Stimulated activated CD4-positive, alpha-beta T cell treated with anti-CD3 and anti-CD28 coated beads, Interleukin-15, amount 100 ng/mL, for 24 hours (primary cell): Measurements from ENCODE around the gene MRPL21.

Experiments
- DNase-seq: peaks from one replicate; pipeline ENCODE4 v3.0.0-alpha.2; 2020

Gene MRPL21

GRCh38 chr11:68903288-68904247 is at the start of gene MRPL21, which contains the start of gene IGHMBP2:
Gene MRPL21, minus strand, starts transcription at chr11:68903832. Its CDS starts 22 bp downstream, at chr11:68903810.
Gene IGHMBP2, plus strand, starts transcription at chr11:68903891. Its CDS starts 62 bp downstream, at chr11:68903953.
- DNase-seq, result peak; percentile 91

GRCh38 chr11:68950762-68951161 is 47.1 kb upstream of the MRPL21 start:
- DNase-seq, result no peak

GRCh38 chr11:68950270-68950669 is 46.6 kb upstream of the MRPL21 start:
- no peak for DNase-seq

- DNase-seq, result no peak
Measured at GRCh38 chr11:68948935-68949334, 45.3 kb upstream of the MRPL21 start.

GRCh38 chr11:68948496-68948895 is 44.9 kb upstream of the MRPL21 start:
- no peak for DNase-seq

GRCh38 chr11:68947151-68947550 is 43.5 kb upstream of the MRPL21 start:
- DNase-seq, result no peak

GRCh38 chr11:68946416-68947090 is 42.9 kb upstream of the MRPL21 start:
- DNase-seq, result no peak

- no peak for DNase-seq
Measured at GRCh38 chr11:68942751-68943271, 39.2 kb upstream of the MRPL21 start.

GRCh38 chr11:68942095-68942620 is 38.5 kb upstream of the MRPL21 start:
- DNase-seq, result no peak

- no peak for DNase-seq
Measured at GRCh38 chr11:68941324-68942094, 37.9 kb upstream of the MRPL21 start.

- DNase-seq, result no peak
Measured at GRCh38 chr11:68940651-68941323, 37.2 kb upstream of the MRPL21 start.

- no peak for DNase-seq
Measured at GRCh38 chr11:68939583-68940555, 36.2 kb upstream of the MRPL21 start.

GRCh38 chr11:68938816-68939582 is 35.4 kb upstream of the MRPL21 start:
- no peak for DNase-seq

GRCh38 chr11:68938088-68938487 is 34.5 kb upstream of the MRPL21 start:
- DNase-seq, result no peak

- DNase-seq, result no peak
Measured at GRCh38 chr11:68936676-68937620, 33.3 kb upstream of the MRPL21 start.

- DNase-seq, result no peak
Measured at GRCh38 chr11:68936358-68936636, 32.7 kb upstream of the MRPL21 start.

- no peak for DNase-seq
Measured at GRCh38 chr11:68935516-68936357, 32.1 kb upstream of the MRPL21 start.

- no peak for DNase-seq
Measured at GRCh38 chr11:68935066-68935465, 31.4 kb upstream of the MRPL21 start.
